ENCODE data around the gene FARP1.

FARP1 gene

DNA sequence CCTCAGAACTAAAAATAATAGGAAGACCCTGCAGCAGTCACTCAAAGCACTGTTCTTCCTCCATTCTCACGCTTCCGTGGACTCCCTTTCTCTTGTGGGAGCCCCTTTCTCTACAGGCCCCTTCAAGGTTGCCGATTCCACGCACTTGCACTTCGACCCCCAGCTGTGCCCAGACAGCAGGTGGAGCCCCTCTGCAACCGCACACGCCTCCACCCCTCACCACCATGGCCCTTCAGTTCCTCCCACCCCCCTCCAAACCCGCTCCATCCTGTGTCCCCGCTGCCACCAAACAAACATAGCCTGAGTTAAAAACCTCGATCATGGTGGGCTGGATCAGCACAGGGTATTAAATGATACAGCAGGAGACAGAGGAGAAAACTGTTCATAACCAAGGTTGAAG, 331.4 kb downstream of the FARP1 start:
- no peak for DNase-seq

DNA sequence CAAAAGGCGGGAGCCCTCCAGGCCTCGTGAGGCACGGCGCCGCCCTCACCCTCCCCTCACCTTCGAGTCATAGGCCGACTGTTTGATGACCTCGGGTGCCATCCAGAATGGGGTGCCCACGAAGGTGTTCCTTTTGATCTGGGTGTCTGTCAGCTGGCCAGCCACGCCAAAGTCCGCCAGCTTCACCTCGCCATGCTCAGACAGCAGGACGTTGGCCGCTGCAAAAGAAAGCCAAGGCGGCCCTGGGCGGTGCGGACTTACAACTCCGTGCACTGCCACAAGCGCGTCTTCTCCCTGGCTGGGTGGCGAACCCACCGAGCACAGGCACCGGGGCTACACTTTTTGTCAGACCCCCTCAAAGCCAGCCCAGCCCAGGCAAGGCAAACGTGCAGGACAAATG, 331.9 kb downstream of the FARP1 start:
- DNase-seq = no peak

DNA sequence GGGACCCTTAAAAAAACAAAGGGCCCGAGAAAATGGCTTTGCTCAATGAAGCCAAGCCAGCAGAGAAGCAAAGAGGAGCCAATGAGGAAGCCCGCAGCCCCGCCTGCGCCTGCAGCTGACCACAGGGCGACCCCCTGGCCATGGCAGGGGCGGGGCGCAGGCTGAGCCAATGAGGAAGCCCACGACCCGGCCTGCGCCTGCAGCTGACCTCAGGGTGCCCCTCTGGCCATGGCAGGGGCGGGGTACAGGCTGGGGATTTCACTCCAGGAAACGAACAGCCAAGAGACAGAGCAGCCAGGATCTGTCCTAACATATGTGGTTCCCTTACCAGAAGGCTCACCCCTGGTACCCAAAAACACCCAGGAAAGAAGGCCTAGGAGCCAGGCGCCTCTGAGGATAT, 332.6 kb downstream of the FARP1 start:
- no peak for DNase-seq

DNA sequence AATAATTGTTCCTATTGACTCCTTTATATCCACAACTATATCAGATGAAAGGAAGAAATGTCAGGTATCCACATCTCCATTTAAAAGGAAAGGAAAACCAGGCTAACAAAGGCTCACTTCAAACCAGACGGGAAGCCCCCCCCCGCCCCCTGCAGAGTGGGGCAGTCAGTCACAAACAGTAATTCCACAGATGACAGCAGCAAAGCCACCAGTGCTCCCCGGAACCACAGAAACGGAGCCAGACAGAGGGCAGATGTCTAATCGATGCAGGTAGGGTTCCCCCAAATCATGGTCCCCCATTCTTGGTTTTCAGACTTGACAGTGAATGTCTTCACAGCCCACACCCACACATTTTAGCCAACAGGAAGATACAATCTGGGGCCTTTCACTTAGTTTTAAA, 333.2 kb downstream of the FARP1 start:
- peak; percentile 42 for DNase-seq

DNA sequence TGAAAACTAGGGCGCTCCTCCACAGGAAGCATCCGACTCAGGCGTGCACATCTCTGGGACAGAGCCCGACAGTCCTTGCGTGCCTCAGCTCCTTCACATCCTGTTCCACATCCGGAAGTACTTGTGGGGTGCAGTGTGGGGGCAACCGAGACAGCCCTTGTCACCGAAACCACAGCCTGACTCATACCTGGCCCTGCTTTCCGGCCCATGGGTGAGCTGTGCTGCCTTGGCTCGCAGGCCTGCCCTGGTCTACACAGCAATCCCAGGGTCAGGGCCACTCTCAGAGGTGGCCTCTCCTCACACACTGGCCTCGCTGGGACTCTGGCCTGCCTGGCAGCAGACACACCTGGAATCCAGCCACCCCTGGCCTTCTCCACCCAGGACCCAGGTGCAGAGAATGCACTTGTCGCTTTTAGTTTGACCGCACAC, 333.7 kb downstream of the FARP1 start:
- peak; percentile 80 for DNase-seq

DNA sequence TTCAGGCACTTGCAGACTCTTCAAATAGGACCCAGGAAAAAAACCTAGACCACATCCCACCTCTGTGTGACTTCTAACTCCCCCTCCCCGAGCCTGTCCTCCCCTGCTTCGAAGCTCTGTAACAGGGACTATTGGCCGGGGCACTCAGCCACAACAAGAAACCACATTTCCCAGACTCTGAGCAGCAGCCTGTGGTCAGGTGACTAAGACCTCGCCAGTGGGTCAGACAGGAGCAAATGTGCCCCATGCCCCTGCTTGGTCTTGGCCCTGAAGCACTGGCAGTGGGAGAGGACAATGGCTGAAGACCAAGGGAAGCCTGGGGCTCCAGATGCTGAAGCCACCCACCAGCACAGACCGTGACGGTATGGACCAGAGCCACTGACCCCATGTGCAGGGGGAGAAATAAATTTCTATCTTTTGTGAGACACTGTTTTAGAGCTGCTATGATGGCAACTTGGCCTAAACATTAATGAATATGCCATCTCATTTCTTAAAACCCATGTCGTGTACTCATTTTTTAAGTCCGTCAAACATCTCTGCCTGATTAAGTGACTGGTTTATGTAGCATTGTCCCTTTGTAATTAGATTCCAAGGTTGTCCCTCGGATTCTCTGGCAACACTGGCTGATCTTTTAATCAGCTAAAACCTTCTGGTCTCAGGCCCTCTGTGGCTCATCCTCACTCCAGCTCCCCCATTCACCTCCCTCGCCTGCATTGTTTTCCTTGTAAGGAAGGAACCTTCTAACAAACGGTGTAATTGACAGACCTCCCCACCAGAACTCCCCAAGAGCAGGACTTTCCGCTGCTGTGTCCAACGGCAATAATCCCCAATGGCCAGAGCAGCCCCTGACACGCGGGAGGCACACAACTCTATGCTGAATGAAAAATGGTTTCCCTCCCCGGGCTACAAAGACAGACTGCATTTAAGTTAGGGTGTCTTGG, 335.6 kb downstream of the FARP1 start:
- DNase-seq = no peak

DNA sequence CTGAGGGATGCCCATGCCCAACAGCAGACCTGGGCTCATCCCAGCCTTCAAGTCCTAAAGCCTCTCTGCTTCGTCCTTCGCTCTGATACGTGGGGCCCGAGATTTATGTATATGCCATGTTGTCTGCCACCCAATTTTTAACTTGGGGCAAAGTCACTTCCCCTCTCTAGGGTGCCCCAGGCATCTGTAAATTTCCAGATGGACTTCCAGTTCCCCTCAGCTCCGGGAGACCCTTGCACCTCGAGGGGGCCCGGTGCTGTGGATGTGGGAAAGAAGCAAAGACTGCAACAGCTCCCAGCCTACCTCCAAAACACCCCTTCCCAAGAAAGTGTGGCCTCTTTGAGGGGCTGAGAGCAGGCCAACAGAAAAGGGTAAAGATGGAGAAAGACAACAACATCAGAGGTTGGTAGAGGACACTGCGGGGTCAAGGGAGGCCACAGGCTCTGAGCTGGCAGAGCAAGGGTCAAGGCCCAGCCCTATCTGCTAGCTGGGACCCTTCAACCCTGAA, 336.7 kb downstream of the FARP1 start:
- DNase-seq = no peak

DNA sequence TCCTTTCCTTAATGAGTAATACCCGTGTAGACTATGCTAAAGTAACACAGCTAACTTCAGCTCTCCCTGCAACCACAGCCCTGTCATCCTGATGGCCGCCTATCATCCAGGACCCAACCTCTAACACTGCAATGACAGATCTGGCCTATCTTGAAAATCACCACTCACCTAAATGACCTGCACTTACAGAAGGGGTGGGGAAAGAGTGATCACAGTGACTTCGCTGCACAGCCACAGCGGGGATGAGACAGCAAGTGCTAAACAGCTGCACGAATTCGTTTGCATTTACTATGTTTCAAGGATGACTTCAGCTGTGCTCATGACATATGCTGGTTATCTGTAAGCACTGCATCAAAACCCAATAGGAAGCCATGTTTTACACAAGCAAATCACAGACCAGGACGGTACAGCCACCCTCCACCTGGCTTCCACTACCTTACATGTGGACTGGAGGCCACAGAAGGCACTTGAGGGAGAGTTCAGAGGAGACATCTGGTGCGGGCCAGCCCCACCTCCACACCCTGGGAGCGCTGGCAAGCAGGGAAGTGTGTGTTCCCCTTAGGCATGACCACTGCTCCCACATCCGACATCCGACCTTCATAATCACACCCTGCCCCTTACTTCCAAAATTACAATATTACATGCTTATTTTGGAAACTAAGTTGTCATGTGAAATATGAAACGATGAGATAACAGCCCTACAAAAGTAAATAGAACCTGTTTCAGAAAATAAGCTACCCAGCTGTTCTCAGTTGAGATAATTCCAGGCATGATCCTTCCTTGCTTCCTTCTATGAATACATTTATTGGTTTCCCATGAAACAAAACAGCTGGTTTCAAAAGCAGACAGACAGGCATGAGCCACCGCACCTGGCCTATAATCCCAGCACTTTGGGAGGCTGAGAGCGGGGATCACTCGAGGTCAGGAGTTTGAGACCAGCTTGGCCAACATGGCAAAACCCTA, 338.3 kb downstream of the FARP1 start:
- no peak for DNase-seq

DNA sequence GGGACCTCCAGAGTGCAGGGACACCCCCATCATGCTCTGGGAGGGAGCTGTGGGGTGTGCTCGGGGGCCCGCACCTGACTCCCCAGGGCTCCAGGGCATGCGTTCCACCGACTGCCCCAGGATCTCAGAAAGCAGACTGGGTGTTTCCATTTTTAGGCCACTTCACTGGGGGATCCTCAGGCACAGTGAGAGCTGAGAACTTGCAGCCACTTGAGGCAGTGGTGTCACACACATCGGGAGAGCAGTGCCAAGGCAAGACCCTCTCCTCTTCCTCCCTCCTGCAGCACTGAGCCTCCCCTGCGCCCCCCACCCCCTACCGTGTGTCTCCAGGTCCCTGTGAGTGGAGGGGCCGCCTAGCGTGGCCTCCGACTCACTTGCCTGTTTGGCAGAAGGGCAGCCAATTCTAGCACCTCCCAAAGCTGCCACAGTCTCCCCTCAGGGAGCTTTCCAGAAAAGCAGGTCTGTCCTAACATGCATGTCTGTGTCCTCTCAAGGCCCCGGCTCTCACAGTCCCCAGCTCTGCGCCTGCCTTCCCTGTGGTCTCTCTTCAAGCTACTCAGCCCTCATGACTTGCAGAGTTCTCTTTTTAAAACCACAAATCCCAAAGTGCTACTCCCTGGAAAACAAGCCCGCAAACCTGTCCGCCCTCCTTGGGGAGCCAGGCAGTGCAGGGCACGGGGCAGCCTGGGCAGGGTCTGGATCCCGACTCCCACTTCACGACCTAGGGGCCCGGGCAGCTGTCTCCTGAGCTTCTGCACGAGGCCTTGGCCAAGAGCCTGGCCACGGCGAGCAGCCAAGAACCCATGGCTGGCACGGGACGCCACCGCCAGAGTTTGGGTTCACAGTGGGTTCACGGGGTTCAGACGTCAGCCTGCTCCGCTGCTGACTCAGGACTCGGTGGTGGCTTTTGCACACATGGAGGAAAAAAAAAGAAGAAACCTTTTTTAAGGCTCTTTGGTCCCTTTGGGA, 339.9 kb downstream of the FARP1 start:
- no peak for DNase-seq

DNA sequence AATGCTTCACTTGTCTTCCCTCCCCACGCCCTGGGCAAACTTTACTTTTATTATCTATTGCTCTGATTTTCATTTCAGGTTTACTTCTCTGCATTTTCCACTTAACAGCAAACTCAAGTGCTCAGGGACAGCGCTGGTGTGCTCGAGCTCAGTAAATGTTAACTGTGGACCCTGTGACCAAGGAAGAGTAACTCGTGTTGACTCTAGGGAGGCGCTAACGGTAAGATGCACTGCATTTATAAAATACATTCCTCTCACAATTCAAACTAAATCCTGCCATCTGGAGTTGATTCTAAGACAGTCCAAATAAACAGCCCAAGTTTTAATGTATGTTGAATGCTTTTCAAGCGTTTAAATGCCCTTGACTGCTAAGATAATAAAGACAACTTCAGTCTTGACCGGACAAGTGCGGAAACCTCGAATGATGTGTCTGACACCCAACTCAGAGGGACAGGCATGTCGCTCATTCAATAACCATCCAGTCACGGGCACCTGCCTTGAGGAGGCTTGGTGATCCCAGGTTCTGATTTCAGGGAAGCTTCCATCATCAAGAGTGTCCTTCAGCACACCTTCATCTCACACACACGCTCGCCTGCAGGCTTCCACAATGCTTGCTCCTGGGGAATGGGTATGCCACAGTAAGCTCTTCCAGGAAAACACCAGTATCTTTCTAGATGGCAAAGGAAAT, 340.9 kb downstream of the FARP1 start:
- no peak for DNase-seq

DNA sequence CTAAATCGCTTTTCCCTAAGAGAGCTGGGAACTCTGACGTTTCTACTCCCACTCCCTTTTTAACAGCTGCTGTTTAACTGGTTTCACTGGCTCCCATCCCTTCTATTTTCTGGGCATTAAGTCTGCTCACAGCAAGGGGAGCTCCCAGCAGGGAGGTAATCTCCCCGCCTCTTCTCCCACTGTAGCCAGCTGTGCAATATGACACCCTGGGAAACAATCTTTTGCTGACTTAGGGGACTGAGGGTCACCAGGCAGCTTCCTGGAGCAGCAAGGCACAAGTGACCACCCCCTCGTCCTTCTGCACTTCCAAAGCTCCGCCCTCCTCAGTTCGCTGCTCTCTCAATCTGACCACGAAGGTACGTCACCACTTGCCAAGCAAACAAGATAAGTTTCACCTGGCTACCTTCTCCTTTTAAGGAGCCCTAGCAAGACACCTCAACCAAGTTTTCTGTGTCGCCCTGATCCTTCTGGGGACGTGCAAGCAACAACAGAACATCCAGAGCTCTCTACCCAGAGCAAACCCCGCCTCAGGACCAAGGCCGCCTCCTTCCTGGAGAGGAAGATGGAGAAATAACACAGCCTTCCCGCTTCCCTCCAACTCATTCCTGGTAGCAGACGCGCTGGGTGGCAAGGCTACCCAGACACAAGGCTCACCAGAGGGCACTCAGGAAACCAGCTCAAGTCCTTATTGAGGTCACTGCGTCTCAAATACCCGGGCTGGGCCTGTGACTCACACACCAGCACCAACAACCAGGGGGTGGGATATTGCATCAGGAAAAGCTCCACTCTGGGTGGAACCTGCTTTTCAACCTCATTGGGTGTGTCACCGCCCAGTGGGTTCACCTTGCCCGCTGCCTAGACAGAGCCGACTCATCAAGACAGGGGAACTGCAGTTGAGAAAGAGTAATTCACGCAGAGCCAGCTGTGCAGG, 341.7 kb downstream of the FARP1 start:
- DNase-seq = peak; percentile 50

DNA sequence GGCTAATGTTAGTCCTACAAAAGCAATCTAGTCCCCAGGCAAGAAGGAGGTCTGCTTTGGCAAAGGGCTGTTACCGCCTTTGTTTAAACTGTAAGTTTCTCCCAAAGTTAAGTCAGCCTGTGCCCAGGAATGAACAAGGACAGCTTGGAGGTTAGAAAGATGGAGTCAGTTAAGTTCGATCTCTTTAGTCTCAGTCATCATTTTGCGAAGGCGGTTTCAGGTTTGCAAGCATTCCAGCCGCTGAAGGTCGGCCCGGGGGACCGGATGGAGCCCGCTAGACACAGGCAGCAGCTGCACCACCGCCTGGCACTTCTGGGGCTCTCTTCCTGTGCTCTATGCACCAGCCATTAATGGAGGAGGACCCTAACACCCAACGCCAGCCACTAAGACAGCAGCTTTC, 342.7 kb downstream of the FARP1 start:
- DNase-seq = no peak

DNA sequence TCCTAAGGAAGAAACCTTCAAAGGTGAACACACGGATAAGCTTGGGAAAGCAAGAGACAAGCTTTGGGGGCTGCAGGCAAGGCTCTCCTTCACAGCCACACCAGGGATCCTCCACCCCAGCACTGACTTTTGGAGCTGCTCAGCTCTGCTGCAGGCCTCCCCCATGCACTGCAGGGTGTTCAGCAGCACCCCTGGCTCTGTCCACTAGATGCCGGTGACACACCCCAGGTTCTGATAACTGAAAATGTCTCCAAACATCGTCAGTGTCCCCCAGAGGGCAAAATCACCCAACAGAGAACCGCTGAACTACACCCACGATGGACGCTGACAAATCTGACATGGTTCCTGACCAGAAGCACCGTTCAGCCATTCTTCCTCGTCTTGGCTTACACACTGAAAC, 343.5 kb downstream of the FARP1 start:
- no peak for DNase-seq

DNA sequence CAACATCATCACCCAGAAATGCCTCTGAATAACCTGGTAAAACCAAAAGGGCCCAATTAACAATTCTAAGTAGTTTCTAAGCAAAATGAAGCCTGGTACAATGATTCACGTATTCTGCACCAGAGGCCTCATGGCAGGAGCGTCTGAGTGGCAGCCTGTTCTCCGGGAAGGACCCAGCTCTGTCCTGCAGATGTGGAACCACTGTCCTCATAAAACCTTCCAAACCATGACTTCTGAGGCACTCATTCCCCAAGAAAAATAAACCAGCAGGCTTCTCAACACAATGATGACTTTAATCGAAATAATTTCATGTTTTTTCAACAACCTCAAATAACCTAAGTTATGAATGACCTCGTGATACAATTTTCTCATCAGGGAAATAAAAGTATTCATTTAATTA, 344.1 kb downstream of the FARP1 start:
- DNase-seq = no peak

DNA sequence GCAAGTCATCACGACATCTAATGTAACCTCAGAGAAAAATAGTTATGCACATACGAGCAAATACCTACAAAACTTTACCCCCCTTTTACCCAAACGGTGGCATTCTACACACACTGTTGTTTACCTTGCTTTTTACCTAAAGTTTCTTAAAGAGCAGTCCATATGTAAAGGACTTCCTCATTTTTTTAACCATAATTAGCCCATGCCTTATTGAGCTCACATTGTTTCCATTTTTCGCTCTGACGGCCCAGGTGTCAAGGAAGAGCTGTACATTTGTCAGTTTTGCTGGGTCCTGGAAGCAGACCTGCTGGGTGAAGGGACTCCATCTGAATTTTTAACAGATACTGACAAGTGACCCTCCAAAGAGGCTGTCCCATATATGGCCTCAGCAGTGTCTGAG, 344.6 kb downstream of the FARP1 start:
- DNase-seq = no peak

DNA sequence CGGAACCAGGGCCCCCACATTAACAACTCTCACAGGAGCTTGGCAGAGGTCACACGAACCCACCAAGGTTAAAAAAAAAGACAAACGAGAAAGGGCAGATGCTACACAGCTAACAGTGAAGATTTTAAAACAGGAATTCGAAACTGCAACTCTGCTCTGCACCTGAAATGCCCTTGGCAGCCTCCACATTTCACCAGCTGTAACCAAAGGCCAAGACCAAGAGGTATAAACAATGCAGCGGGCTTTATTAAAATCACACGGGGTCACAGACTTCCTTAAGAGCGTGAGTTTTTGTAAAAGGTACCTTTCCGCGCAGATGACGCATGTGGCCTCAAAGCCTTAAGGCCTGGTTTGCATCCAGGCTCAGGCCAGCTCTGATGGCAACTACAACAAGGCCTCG, 345.8 kb downstream of the FARP1 start:
- DNase-seq = no peak

DNA sequence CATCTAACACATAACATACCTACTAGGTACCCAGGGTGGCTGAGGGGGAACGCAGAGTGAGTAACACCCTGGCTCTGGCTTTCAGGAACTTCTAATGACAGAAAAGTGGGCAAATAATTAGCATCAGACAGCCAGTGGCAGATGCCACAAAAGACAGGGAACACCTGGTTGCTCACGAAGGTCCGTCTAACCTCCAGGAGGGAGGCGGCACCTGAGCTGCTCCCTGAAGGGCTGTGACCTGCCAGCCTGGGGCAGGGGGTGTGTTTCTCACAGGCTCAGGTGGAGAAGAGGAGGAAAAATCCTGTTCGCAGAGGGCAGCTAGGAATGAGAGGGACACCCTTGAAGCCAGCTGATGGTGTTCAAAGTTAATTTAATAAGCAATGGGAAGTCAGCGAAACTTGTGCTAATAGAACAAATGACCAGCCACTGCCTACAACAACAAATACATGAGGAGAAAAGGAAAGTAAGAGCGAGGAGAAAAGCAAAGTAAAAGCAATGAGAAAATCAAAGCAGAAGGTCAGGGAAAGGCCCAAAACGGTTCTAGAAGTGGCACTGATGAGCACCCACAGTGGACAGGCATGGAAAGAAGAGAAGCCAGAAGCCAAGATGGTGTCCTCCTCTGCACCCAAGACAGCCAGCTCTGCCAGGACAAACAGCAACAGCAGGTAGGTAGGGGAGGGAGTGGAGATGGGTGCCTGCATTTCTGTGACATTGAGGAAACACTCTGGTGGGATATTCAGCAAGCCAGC, 346.7 kb downstream of the FARP1 start:
- DNase-seq = no peak

DNA sequence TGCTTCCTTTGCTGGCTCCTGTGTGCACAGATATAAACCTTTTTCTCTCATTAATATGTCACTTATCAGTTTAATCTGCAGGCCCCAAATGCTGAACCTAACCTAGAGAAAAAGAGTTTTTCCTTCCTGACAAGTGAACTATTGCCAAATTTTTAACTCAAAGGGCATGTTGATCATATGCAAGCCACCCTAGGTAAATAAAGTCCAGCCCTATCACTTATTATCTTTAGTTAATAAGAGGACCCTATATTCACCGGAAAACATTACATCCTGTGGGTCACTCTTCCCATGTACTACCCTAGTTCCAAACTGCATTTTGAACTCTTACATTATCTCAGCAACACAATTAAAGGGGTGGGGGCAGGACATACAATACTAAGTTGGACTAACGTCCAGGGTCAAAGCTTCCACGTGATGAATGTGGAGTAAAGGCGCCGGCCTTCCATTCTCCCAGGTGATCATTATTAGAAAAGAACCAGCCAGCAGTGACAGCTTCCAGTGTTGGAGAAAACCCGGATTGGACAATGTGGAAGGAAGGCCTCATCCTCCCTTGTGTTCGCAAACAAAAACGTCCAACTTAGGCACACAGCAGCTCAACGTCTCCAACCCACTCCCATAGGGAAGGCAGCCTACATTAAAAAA, 347.4 kb downstream of the FARP1 start:
- DNase-seq = no peak

DNA sequence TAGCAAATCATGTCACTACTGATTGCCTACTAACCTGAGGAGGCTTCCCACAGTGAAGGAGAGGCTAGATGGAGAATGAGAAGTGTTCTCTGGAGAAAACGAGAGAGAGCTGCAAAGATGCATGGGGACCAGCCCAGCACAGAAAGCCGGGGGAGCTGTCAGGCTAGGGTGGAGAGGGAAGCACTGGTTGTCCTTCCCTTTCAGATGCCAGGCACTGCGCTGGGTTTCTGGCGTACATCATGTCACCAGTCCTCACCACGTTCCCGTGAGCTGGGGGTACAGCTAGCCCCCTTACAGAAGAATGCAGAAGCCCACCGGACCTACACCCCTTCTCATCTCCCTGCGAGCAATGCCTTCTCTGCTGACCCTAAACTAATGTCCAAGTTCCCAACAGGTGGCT, 348.0 kb downstream of the FARP1 start:
- DNase-seq = no peak

Data from activated naive CD4-positive, alpha-beta T cell treated with anti-CD3 and anti-CD28 coated beads, Interleukin-2, amount 50 U/mL, for 16 hours (primary cell).